HepG2 (cell line): Measurements from ENCODE around the gene AMIGO2. TPM values are rescaled to one million over a fixed set of nuclear protein-coding genes. Genes with fewer than 3 reads are reported as not detected.

Source experiments
- ATAC-seq: fragments of 200-7000 bp; cut with Tn5 transposase; 3 replicates; pipeline ENCODE4 v1.9.1; 2020; ENCODE audit warnings: mild to moderate bottlenecking, moderate library complexity
- BruUV-seq: library from RNA; stranded (reverse); fragments of 400-500 nt; replicated peaks from 2 replicates; lab custom pipeline; 2021; lab: Mats Ljungman, UMichigan
- CTCF ChIA-PET: fragments of 300-600 bp; formaldehyde crosslinking; extraction: SDS; loops from one replicate; lab custom pipeline; 2021; ENCODE audit warnings: low total read pairs, inconsistent platforms, low intra/inter-chr PET ratio; lab: Yijun Ruan, JAX
- POLR2A ChIA-PET: fragments of 350-600 bp; sonication (Branson Sonifier 250); formaldehyde crosslinking; loops from one replicate; lab custom pipeline; 2020; ENCODE audit warnings: antibody characterized with exemption, inconsistent platforms; lab: Yijun Ruan, JAX
- DNase-seq: peaks from one replicate; pipeline ENCODE4 v3.0.0-alpha.2; 2015; ENCODE audit warnings: low spot score
- FAIRE-seq: peaks from 3 replicates; lab custom pipeline; 2011; peaks lifted over from hg19 to GRCh38; lab: Jason Lieb, UNC
- H2AFZ ChIP-seq: one replicate; pipeline ENCODE4 v1.6.1; 2011; ENCODE audit warnings: low read length, inconsistent platforms
- H3K27ac ChIP-seq: fragments of 300-600 bp; 3 replicates; pipeline ENCODE4 v1.8.0; 2011; ENCODE audit warnings: mixed run types, mild to moderate bottlenecking, mixed read lengths, low read length, inconsistent platforms; ENCODE audit not compliant: insufficient read depth; ENCODE audit errors: extremely low read length
- H3K27me3 ChIP-seq, 2 experiments: fragments of 200-600 bp in 1 of 2; 2 replicates in 1 of 2; 3 replicates in 1 of 2; pipeline versions ENCODE4 v1.6.0 to v1.8.0; 2011; ENCODE audit warnings: low read length in 2 of 2, mild to moderate bottlenecking in 2 of 2, moderate library complexity in 2 of 2, inconsistent platforms in 1 of 2; ENCODE audit not compliant: insufficient read depth in 2 of 2, control insufficient read depth in 1 of 2
- H3K36me3 ChIP-seq, 2 experiments: fragments of 200-600 bp in 1 of 2; replicated peaks in 1 of 2; 2 replicates in 1 of 2; 3 replicates in 1 of 2; pipeline versions ENCODE4 v1.5.1 to v1.8.0; 2011; ENCODE audit warnings: low read length in 2 of 2, inconsistent platforms in 1 of 2; ENCODE audit not compliant: insufficient read depth in 2 of 2, control insufficient read depth in 1 of 2
- H3K4me1 ChIP-seq: 2 replicates; pipeline ENCODE4 v1.5.1; 2012; ENCODE audit warnings: low read length, inconsistent platforms; ENCODE audit not compliant: insufficient read depth
- H3K4me2 ChIP-seq: 2 replicates; pipeline ENCODE4 v1.6.0; 2011; ENCODE audit warnings: low read depth, low read length, inconsistent platforms
- H3K4me3 ChIP-seq, 3 experiments: fragments of 200-600 bp in 1 of 3; sonication (generic), shearing (Covaris generic) in 1 of 3; replicated peaks in 1 of 3; 2 replicates each; pipeline ENCODE4 v1.5.1; 2011 to 2016; ENCODE audit warnings: low read length in 3 of 3, inconsistent platforms in 2 of 3, low read depth in 2 of 3, mild to moderate bottlenecking in 2 of 3, control low read depth in 1 of 3, mixed read lengths in 1 of 3; ENCODE audit not compliant: insufficient read depth in 1 of 3
- H3K79me2 ChIP-seq: one replicate; pipeline ENCODE4 v1.6.1; 2011; ENCODE audit warnings: low read length, inconsistent platforms; ENCODE audit not compliant: insufficient read depth
- H3K9ac ChIP-seq: 2 replicates; pipeline ENCODE4 v1.6.0; 2011; ENCODE audit warnings: mild to moderate bottlenecking, low read depth, low read length, inconsistent platforms; ENCODE audit not compliant: insufficient read depth
- H3K9me3 ChIP-seq: 2 replicates; pipeline ENCODE4 v1.5.1; 2012; ENCODE audit warnings: mild to moderate bottlenecking, low read length
- H4K20me1 ChIP-seq: 2 replicates; pipeline ENCODE4 v1.6.0; 2011; ENCODE audit warnings: inconsistent platforms, mild to moderate bottlenecking, low read length, moderate library complexity; ENCODE audit not compliant: insufficient read depth
- ATAD3A ChIP-seq: sonication (generic); formaldehyde crosslinking; IDR thresholded peaks from 2 replicates; pipeline ENCODE4 v1.4.0; 2020; ENCODE audit warnings: missing genetic modification reagents
- FOSL1 ChIP-seq: sonication (generic); formaldehyde crosslinking; IDR thresholded peaks from 2 replicates; pipeline ENCODE4 v1.9.0; 2021; ENCODE audit warnings: missing genetic modification reagents, borderline replicate concordance
- FOXK1 ChIP-seq: sonication (generic); formaldehyde crosslinking; IDR thresholded peaks from 2 replicates; pipeline ENCODE4 v1.4.0; 2020; ENCODE audit warnings: low read depth, missing genetic modification reagents, borderline replicate concordance
- RAD51 ChIP-seq: fragments of 450-650 bp; IDR thresholded peaks from 2 replicates; pipeline ENCODE4 v1.6.1; 2016; ENCODE audit warnings: borderline replicate concordance
- RFX5 ChIP-seq: IDR thresholded peaks from 2 replicates; pipeline ENCODE4 v1.6.1; 2011; ENCODE audit warnings: low read depth, low read length, improper control_type of control experiment
- TRIM22 ChIP-seq: fragments of 450-650 bp; IDR thresholded peaks from 2 replicates; pipeline ENCODE4 v1.6.1; 2017
- YEATS4 ChIP-seq: sonication (generic); formaldehyde crosslinking; IDR thresholded peaks from 2 replicates; pipeline ENCODE4 v1.4.0; 2020; ENCODE audit warnings: missing genetic modification reagents, borderline replicate concordance
- ZFP36 ChIP-seq: fragments of 150-350 bp; IDR thresholded peaks from 2 replicates; pipeline ENCODE4 v1.6.1; 2018; ENCODE audit warnings: borderline replicate concordance, low read length, low read depth; ENCODE audit not compliant: partially characterized antibody
- ZNF136 ChIP-seq: sonication (generic); formaldehyde crosslinking; IDR thresholded peaks from 2 replicates; pipeline ENCODE4 v1.8.1; 2022; ENCODE audit warnings: low read depth, mild to moderate bottlenecking, moderate library complexity, missing genetic modification reagents
- ZNF180 ChIP-seq: sonication (generic); formaldehyde crosslinking; IDR thresholded peaks from 2 replicates; pipeline ENCODE4 v1.4.0; 2020; ENCODE audit warnings: low read depth, missing genetic modification reagents, borderline replicate concordance
- ZNF235 ChIP-seq: sonication (generic); formaldehyde crosslinking; IDR thresholded peaks from 2 replicates; pipeline ENCODE4 v1.8.1; 2023; ENCODE audit warnings: mild to moderate bottlenecking, missing genetic modification reagents, borderline replicate concordance
- ZNF326 ChIP-seq: sonication (generic); formaldehyde crosslinking; IDR thresholded peaks from 2 replicates; pipeline ENCODE4 v1.4.0; 2020; ENCODE audit warnings: missing genetic modification reagents, borderline replicate concordance
- ZNF446 ChIP-seq: sonication (generic); formaldehyde crosslinking; IDR thresholded peaks from 2 replicates; pipeline ENCODE4 v1.5.0; 2020; ENCODE audit warnings: mild to moderate bottlenecking, missing genetic modification reagents
- ZNF569 ChIP-seq: sonication (generic); formaldehyde crosslinking; IDR thresholded peaks from 2 replicates; pipeline ENCODE4 v1.5.0; 2020; ENCODE audit warnings: mild to moderate bottlenecking, missing genetic modification reagents, moderate library complexity, borderline replicate concordance
- ZNF710 ChIP-seq: sonication (generic); formaldehyde crosslinking; IDR thresholded peaks from 2 replicates; pipeline ENCODE4 v1.5.0; 2020; ENCODE audit warnings: mild to moderate bottlenecking, missing genetic modification reagents, borderline replicate concordance
- WGBS: methylation state at CpG from one replicate; pipeline ENCODE4 v1.1.6; 2017; ENCODE audit warnings: low lambda C conversion rate; 5-methylcytosine and 5-hydroxymethylcytosine counted together
- in situ Hi-C: cut with HindIII; loops from 2 replicates; pipeline ENCODE4 v1.10.0; 2017; ENCODE audit warnings: low pct_unique_long_range_greater_than_20kb; ENCODE audit not compliant: extremely low pct_ligation_motif_present
- intact Hi-C: fragments of 100-400 bp; cut with micrococcal nuclease; formaldehyde crosslinking; loops from one replicate; pipeline ENCODE4 v1.10.0; 2022; ENCODE audit not compliant: unreplicated experiment
- polyA plus RNA-seq, 8 experiments: library from polyadenylated mRNA; depleted of rRNA in 3 of 8; stranded (reverse) in 7 of 8; unstranded in 1 of 8; fragments of >200 nt; fragmentation: Illumina TruSeq in 4 of 8; extraction: Trizol in 4 of 8; gene quantifications; 2 replicates each; pipeline versions ENCODE4 v1.2.1 to v1.2.3, GENCODE V29; 2011 to 2016; ENCODE audit warnings: low read depth in 4 of 8, missing spikeins in 1 of 8, mixed read lengths in 1 of 8; ENCODE audit not compliant: insufficient read depth in 1 of 8
- total RNA-seq, 5 experiments: library from RNA; depleted of rRNA; stranded (reverse); fragments of >200 nt; fragmentation: Illumina TruSeq; extraction: Trizol; gene quantifications; 2 replicates each; pipeline ENCODE4 v1.2.3, GENCODE V29; 2016; ENCODE audit warnings: low read depth in 1 of 5
- TF ChIP-seq, protein P1 (sequence below): sonication (generic); formaldehyde crosslinking; IDR thresholded peaks from 2 replicates; pipeline ENCODE4 v1.5.0; 2020; ENCODE audit warnings: mild to moderate bottlenecking, missing genetic modification reagents
- TF ChIP-seq, protein P2 (sequence below): sonication (generic); formaldehyde crosslinking; conservative IDR thresholded peaks from 2 replicates; pipeline ENCODE4 v1.4.0; 2020; ENCODE audit warnings: missing genetic modification reagents

Gene AMIGO2
- total and polyA plus RNA-seq, 2 of the 13 experiments (the other 11 are each of a cell fraction or from before 2014, with no cell fraction given) = not detected

DNA sequence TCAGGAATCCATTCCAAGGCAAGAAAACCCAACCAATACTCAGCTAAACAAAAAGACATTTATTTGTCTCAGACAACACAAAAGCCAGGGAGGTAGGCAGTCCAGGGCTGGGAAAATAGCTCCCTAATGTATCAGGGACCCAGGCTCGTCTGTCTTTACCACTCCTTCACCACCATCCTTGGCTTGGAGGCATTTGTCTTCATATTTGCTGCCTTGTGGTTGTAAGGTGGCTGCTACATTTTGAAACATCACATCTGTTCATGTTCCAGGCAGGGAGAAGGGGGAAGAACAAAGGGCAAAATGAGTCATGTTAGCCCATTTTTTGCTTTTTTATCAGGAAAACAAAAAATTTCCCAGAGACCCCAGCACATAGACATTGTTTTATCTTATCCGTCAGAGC lies 45.1 kb downstream of the AMIGO2 start (continued):
- TF ChIP-seq, protein P1, sequence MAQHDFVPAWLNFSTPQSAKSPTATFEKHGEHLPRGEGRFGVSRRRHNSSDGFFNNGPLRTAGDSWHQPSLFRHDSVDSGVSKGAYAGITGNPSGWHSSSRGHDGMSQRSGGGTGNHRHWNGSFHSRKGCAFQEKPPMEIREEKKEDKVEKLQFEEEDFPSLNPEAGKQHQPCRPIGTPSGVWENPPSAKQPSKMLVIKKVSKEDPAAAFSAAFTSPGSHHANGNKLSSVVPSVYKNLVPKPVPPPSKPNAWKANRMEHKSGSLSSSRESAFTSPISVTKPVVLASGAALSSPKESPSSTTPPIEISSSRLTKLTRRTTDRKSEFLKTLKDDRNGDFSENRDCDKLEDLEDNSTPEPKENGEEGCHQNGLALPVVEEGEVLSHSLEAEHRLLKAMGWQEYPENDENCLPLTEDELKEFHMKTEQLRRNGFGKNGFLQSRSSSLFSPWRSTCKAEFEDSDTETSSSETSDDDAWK (CRISPR knock-in tag) = no peak
- TF ChIP-seq YEATS4 (CRISPR knock-in tag) = no peak
- no peak for TF ChIP-seq ZFP36

- ChIA-PET POLR2A (no interaction called here), CTCF (interaction anchor here (0.7 kb wide), 1 partner anchor 603 kb away, joined by 3 read pairs; no protein-coding TSS in a partner anchor)
- DNase-seq (no peak), FAIRE-seq (no peak), ATAC-seq (no peak)
- intact Hi-C loops (loop anchor here (2.0 to 5.0 kb wide), 2 partner anchors 363 to 653 kb away; no protein-coding TSS in a partner anchor), in situ Hi-C loops (no loop called here)
- no peak overlapping the region for H3K27ac ChIP-seq
- H3K9ac ChIP-seq = no peak overlapping the region
- H4K20me1 ChIP-seq = no peaks in the 10 kb centered on the region
- no peak overlapping the region for H3K4me3 ChIP-seq
- BruUV-seq = no TSS peak
- no peaks in the 10 kb centered on the region for H3K9me3 ChIP-seq
- no peaks in the 10 kb centered on the region for H3K4me1 ChIP-seq
- H2AFZ ChIP-seq = no peak overlapping the region
- no peaks in the 10 kb centered on the region for H3K79me2 ChIP-seq
- no peak overlapping the region for H3K4me2 ChIP-seq
- H3K27me3 ChIP-seq = no peaks in the 10 kb centered on the region; a peak in 2 of 5 replicates
- no peaks in the 10 kb centered on the region for H3K36me3 ChIP-seq
- 31% methylated on average over 5 of the region's 5 CpGs for WGBS
- no peak for TF ChIP-seq ZNF446 (CRISPR knock-in tag)
- no peak for TF ChIP-seq ZNF235 (CRISPR knock-in tag)
- TF ChIP-seq, protein P2, sequence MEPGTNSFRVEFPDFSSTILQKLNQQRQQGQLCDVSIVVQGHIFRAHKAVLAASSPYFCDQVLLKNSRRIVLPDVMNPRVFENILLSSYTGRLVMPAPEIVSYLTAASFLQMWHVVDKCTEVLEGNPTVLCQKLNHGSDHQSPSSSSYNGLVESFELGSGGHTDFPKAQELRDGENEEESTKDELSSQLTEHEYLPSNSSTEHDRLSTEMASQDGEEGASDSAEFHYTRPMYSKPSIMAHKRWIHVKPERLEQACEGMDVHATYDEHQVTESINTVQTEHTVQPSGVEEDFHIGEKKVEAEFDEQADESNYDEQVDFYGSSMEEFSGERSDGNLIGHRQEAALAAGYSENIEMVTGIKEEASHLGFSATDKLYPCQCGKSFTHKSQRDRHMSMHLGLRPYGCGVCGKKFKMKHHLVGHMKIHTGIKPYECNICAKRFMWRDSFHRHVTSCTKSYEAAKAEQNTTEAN (CRISPR knock-in tag) = no peak
- TF ChIP-seq RAD51 = no peak
- no peak for TF ChIP-seq ZNF136 (CRISPR knock-in tag)
- no peak for TF ChIP-seq ZNF569 (CRISPR knock-in tag)
- TF ChIP-seq FOSL1 (CRISPR knock-in tag) = no peak
- TF ChIP-seq FOXK1 (CRISPR knock-in tag) = no peak
- TF ChIP-seq RFX5 = no peak
- TF ChIP-seq TRIM22 = no peak
- no peak for TF ChIP-seq ATAD3A (CRISPR knock-in tag)
- no peak for TF ChIP-seq ZNF710 (CRISPR knock-in tag)
- TF ChIP-seq ZNF326 (CRISPR knock-in tag) = no peak
- TF ChIP-seq ZNF180 (CRISPR knock-in tag) = no peak
Measured at GRCh38 chr12:47033789-47034555, 45.8 kb downstream of the AMIGO2 start.
